K562 (cell line): Measurements from ENCODE around the gene KIF26A. TPM values are rescaled to one million over a fixed set of nuclear protein-coding genes. Genes with fewer than 3 reads are reported as not detected.

Experiments
- microRNA counts: library from miRNA; unstranded; fragments of <30 nt; microRNA quantifications from one replicate; lab custom pipeline; 2016
- microRNA-seq: library from miRNA; unstranded; fragments of <30 nt; microRNA quantifications from one replicate; pipeline ENCODE4, GENCODE V29; 2018; ENCODE audit warnings: borderline microRNAs expressed
- polyA plus RNA-seq, 8 experiments: library from polyadenylated mRNA; depleted of rRNA in 4 of 8; stranded (reverse) in 5 of 8; unstranded in 3 of 8; fragments of >200 nt; fragmentation: Nextera tagmentation in 2 of 8; fragmentation: Illumina TruSeq in 1 of 8; extraction: Ambion mirVana in 2 of 8; extraction: Trizol in 1 of 8; gene quantifications; 2 replicates each; pipeline versions ENCODE4 v1.2.1 to v1.2.3, GENCODE V29; 2011 to 2014; ENCODE audit warnings: inconsistent platforms in 1 of 8, missing spikeins in 1 of 8
- small RNA-seq: library from RNA; depleted of rRNA; stranded (forward); fragments of <200 nt; gene quantifications from one replicate; pipeline ENCODE3, GENCODE V24; 2014
- total RNA-seq, 7 experiments: library from RNA; depleted of rRNA in 6 of 7; stranded (reverse); fragments of >200 nt in 6 of 7; fragmentation: Illumina TruSeq in 2 of 7; extraction: Trizol in 2 of 7; gene quantifications; 2 replicates each; pipeline versions ENCODE4 v1.2.1 to v1.2.3, GENCODE V29; 2011 to 2021; ENCODE audit warnings: low replicate concordance in 1 of 7

KIF26A gene
- total and polyA plus RNA-seq, 9 of the 15 experiments (the other 6 are each of a cell fraction or from before 2014, with no cell fraction given) = 0.04 TPM; not detected in 8

MicroRNAs encoded within 50 kb of the gene (microRNA counts, 767-probe panel; counts per million panel counts)
- not detected for microRNA hsa-miR-203 (lab: Ali Mortazavi, UCI)

Small RNA genes lying within 50 kb of the gene (microRNA-seq; reads per million reads assigned to microRNA genes)
- gene MIR203A = not detected
- not detected for gene MIR203B

Small RNA genes lying within 50 kb of the gene (small RNA-seq; reads per million reads assigned to genes)
- gene MIR203A = not detected

Other genes with a start within 250 kb of the KIF26A start
- gene TDRD9, start 210.1 kb upstream of the KIF26A start, total RNA-seq (2014; rRNA removed) = not detected in 2 replicates
- gene TDRD9, start 210.1 kb upstream of the KIF26A start, total RNA-seq (2014; rRNA removed; fragmentation: Illumina TruSeq; extraction: Trizol) = not detected in 2 replicates
- gene TDRD9, start 210.1 kb upstream of the KIF26A start, total RNA-seq (2015; rRNA removed; fragmentation: Illumina TruSeq; extraction: Trizol) = not detected in 2 replicates
- not detected in 2 replicates for gene TDRD9, start 210.1 kb upstream of the KIF26A start, total RNA-seq (2021)
- not detected in 2 replicates for gene TDRD9, start 210.1 kb upstream of the KIF26A start, polyA plus RNA-seq (2011; rRNA removed)
- 0.04 TPM in 1 of 2 replicates, not detected in the other for gene TDRD9, start 210.1 kb upstream of the KIF26A start, polyA plus RNA-seq (2014; fragmentation: Illumina TruSeq; extraction: Trizol)
- gene TDRD9, start 210.1 kb upstream of the KIF26A start, polyA plus RNA-seq (2014; fragmentation: Nextera tagmentation; extraction: Ambion mirVana) = under 1 TPM; 0.04 to 0.14 TPM
- gene TDRD9, start 210.1 kb upstream of the KIF26A start, polyA plus RNA-seq (2014; rRNA removed) = 0.04 and 0.09 TPM in 2 replicates
- gene RD3L, start 196.1 kb upstream of the KIF26A start, total RNA-seq (2014; rRNA removed) = 0.14 TPM in 1 of 2 replicates, not detected in the other
- gene RD3L, start 196.1 kb upstream of the KIF26A start, total RNA-seq (2014; rRNA removed; fragmentation: Illumina TruSeq; extraction: Trizol) = not detected in 2 replicates
- gene RD3L, start 196.1 kb upstream of the KIF26A start, total RNA-seq (2015; rRNA removed; fragmentation: Illumina TruSeq; extraction: Trizol) = not detected in 2 replicates
- gene RD3L, start 196.1 kb upstream of the KIF26A start, total RNA-seq (2021) = not detected in 2 replicates
- not detected in 2 replicates for gene RD3L, start 196.1 kb upstream of the KIF26A start, polyA plus RNA-seq (2011; rRNA removed)
- not detected in 2 replicates for gene RD3L, start 196.1 kb upstream of the KIF26A start, polyA plus RNA-seq (2014; fragmentation: Illumina TruSeq; extraction: Trizol)
- gene RD3L, start 196.1 kb upstream of the KIF26A start, polyA plus RNA-seq (2014; fragmentation: Nextera tagmentation; extraction: Ambion mirVana) = not detected
- gene RD3L, start 196.1 kb upstream of the KIF26A start, polyA plus RNA-seq (2014; rRNA removed) = not detected in 2 replicates
- not detected in 2 replicates for gene ASPG, start 52.9 kb upstream of the KIF26A start, total RNA-seq (2014; rRNA removed)
- gene ASPG, start 52.9 kb upstream of the KIF26A start, total RNA-seq (2014; rRNA removed; fragmentation: Illumina TruSeq; extraction: Trizol) = not detected in 2 replicates
- gene ASPG, start 52.9 kb upstream of the KIF26A start, total RNA-seq (2015; rRNA removed; fragmentation: Illumina TruSeq; extraction: Trizol) = not detected in 2 replicates
- gene ASPG, start 52.9 kb upstream of the KIF26A start, total RNA-seq (2021) = 0.18 TPM in 1 of 2 replicates, not detected in the other
- gene ASPG, start 52.9 kb upstream of the KIF26A start, polyA plus RNA-seq (2011; rRNA removed) = not detected in 2 replicates
- gene ASPG, start 52.9 kb upstream of the KIF26A start, polyA plus RNA-seq (2014; fragmentation: Illumina TruSeq; extraction: Trizol) = not detected in 2 replicates
- not detected for gene ASPG, start 52.9 kb upstream of the KIF26A start, polyA plus RNA-seq (2014; fragmentation: Nextera tagmentation; extraction: Ambion mirVana)
- not detected in 2 replicates for gene ASPG, start 52.9 kb upstream of the KIF26A start, polyA plus RNA-seq (2014; rRNA removed)